Naive B cell (primary cell): ENCODE measurements around the gene SEC24D. TPM values are rescaled to one million over a fixed set of nuclear protein-coding genes. Genes with fewer than 3 reads are reported as not detected.

Source experiments
- ATAC-seq, 2 donors: fragments of 150-1000 bp; cut with Tn5 transposase; 2 replicates each; pipeline ENCODE4 v1.10.0; 2021; ENCODE audit warnings: low read depth in 2 of 2, mild to moderate bottlenecking in 2 of 2, moderate library complexity in 2 of 2
- DNase-seq: peaks from one replicate; pipeline ENCODE4 v3.0.0; 2022
- H3K27ac Mint-ChIP-seq, 6 donors: one replicate each; pipeline ENCODE4 v1.8.0; 2020 to 2022; ENCODE audit warnings: mild to moderate bottlenecking in 6 of 6, mixed read lengths in 6 of 6, moderate library complexity in 5 of 6, inconsistent platforms in 2 of 6
- H3K27me3 Mint-ChIP-seq, 3 donors: one replicate each; pipeline ENCODE4 v1.8.0; 2021 to 2022; ENCODE audit warnings: mixed read lengths in 3 of 3, mild to moderate bottlenecking in 1 of 3
- H3K36me3 Mint-ChIP-seq, 2 donors: one replicate each; pipeline ENCODE4 v1.8.0; 2020 to 2022; ENCODE audit warnings: mixed read lengths in 2 of 2, inconsistent platforms in 1 of 2, mild to moderate bottlenecking in 1 of 2
- H3K4me1 Mint-ChIP-seq, 3 donors: one replicate each; pipeline ENCODE4 v1.8.0; 2020 to 2022; ENCODE audit warnings: mixed read lengths in 3 of 3, inconsistent platforms in 1 of 3, mild to moderate bottlenecking in 1 of 3, moderate library complexity in 1 of 3
- H3K4me3 Mint-ChIP-seq, 8 donors: one replicate each; pipeline ENCODE4 v1.8.0; 2020 to 2022; ENCODE audit warnings: mild to moderate bottlenecking in 8 of 8, mixed read lengths in 8 of 8, moderate library complexity in 8 of 8, inconsistent platforms in 2 of 8
- H3K9me3 Mint-ChIP-seq, 7 donors: one replicate each; pipeline ENCODE4 v1.8.0; 2020 to 2022; ENCODE audit warnings: mixed read lengths in 7 of 7, mild to moderate bottlenecking in 5 of 7, inconsistent platforms in 2 of 7, moderate library complexity in 1 of 7
- polyA plus RNA-seq, 6 donors: library from polyadenylated mRNA; unstranded; fragments of 300-500 nt; fragmentation: Illumina TruSeq; gene quantifications; one replicate each; pipeline ENCODE4 v1.2.3, GENCODE V29; 2021; ENCODE audit warnings: low read depth in 6 of 6

SEC24D gene
- polyA plus RNA-seq, 6 donors from 2014 or later, result 10.7 to 13.8 (median 11.3) TPM

- Mint-ChIP-seq H3K9me3 (no peaks in the 10 kb centered on the region), H3K27me3 (no peaks in the 10 kb centered on the region), H3K27ac (no peak overlapping the region), H3K4me3 (no peak overlapping the region), H3K36me3 (peaks cover 0 to 20% of the 10 kb centered on the region in 2 donors), H3K4me1 (peaks cover 21 to 23% (median 22%) of the 10 kb centered on the region in 3 donors)
- DNase-seq (no peak), ATAC-seq (no peak)
These were observed 79.0 kb downstream of the SEC24D start for GRCh38 chr4:118756958-118757357.

- H3K4me1 Mint-ChIP-seq, result peaks cover 21 to 23% (median 22%) of the 10 kb centered on the region in 3 donors
- DNase-seq (no peak), ATAC-seq (no peak)
- H3K4me3 Mint-ChIP-seq, result no peak overlapping the region
- no peaks in the 10 kb centered on the region for H3K9me3 Mint-ChIP-seq
- peaks cover 0 to 25% of the 10 kb centered on the region in 2 donors for H3K36me3 Mint-ChIP-seq
- no peak overlapping the region for H3K27ac Mint-ChIP-seq
- no peaks in the 10 kb centered on the region for H3K27me3 Mint-ChIP-seq
These were observed 79.5 kb downstream of the SEC24D start for GRCh38 chr4:118756429-118756828.

GRCh38 chr4:118755438-118756226 lies 80.3 kb downstream of the SEC24D start:
- H3K36me3 Mint-ChIP-seq, result peaks cover 0 to 26% of the 10 kb centered on the region in 2 donors
- H3K9me3 Mint-ChIP-seq, result no peaks in the 10 kb centered on the region

GRCh38 chr4:118754890-118755289 lies 81.0 kb downstream of the SEC24D start:
- H3K36me3 Mint-ChIP-seq, result peaks cover 0 to 29% of the 10 kb centered on the region in 2 donors
- ATAC-seq, result no peak
- no peak overlapping the region for H3K27ac Mint-ChIP-seq

More at GRCh38 chr4:118755438-118756226, 80.3 kb downstream of the SEC24D start:
- no peak for DNase-seq
- ATAC-seq, result no peak
- H3K4me3 Mint-ChIP-seq, result no peak overlapping the region
- no peaks in the 10 kb centered on the region for H3K27me3 Mint-ChIP-seq
- H3K27ac Mint-ChIP-seq, result no peak overlapping the region
- peaks cover 16 to 17% (median 17%) of the 10 kb centered on the region in 3 donors for H3K4me1 Mint-ChIP-seq

GRCh38 chr4:118753685-118754084 lies 82.2 kb downstream of the SEC24D start:
- Mint-ChIP-seq H3K9me3 (no peaks in the 10 kb centered on the region), H3K27ac (no peak overlapping the region), H3K36me3 (peaks cover 0 to 25% of the 10 kb centered on the region in 2 donors), H3K4me3 (no peak overlapping the region), H3K4me1 (no peaks in the 10 kb centered on the region), H3K27me3 (no peaks in the 10 kb centered on the region)
- DNase-seq (no peak), ATAC-seq (no peak)

More at GRCh38 chr4:118754890-118755289, 81.0 kb downstream of the SEC24D start:
- no peak for DNase-seq
- H3K4me1 Mint-ChIP-seq, result peaks cover 8 to 11% (median 10%) of the 10 kb centered on the region in 3 donors
- H3K9me3 Mint-ChIP-seq, result no peaks in the 10 kb centered on the region
- H3K27me3 Mint-ChIP-seq, result no peaks in the 10 kb centered on the region
- no peak overlapping the region for H3K4me3 Mint-ChIP-seq

GRCh38 chr4:118753096-118753495 lies 82.8 kb downstream of the SEC24D start:
- ATAC-seq, result no peak
- peaks cover 0 to 25% of the 10 kb centered on the region in 2 donors for H3K36me3 Mint-ChIP-seq
- no peaks in the 10 kb centered on the region for H3K4me1 Mint-ChIP-seq
- no peak for DNase-seq
- H3K27ac Mint-ChIP-seq, result no peak overlapping the region
- no peaks in the 10 kb centered on the region for H3K27me3 Mint-ChIP-seq
- no peaks in the 10 kb centered on the region for H3K9me3 Mint-ChIP-seq
- no peak overlapping the region for H3K4me3 Mint-ChIP-seq

- no peaks in the 10 kb centered on the region for H3K9me3 Mint-ChIP-seq
- no peaks in the 10 kb centered on the region for H3K4me1 Mint-ChIP-seq
- ATAC-seq, result no peak
- DNase-seq, result no peak
- no peak overlapping the region for H3K4me3 Mint-ChIP-seq
- H3K27me3 Mint-ChIP-seq, result no peaks in the 10 kb centered on the region
- H3K27ac Mint-ChIP-seq, result no peak overlapping the region
- H3K36me3 Mint-ChIP-seq, result peaks cover 0 to 24% of the 10 kb centered on the region in 2 donors
These were observed 83.4 kb downstream of the SEC24D start for GRCh38 chr4:118752551-118752950.

GRCh38 chr4:118751629-118752323 lies 84.2 kb downstream of the SEC24D start:
- ATAC-seq (no peak), DNase-seq (no peak)
- H3K27ac Mint-ChIP-seq, result no peak overlapping the region
- no peaks in the 10 kb centered on the region for H3K9me3 Mint-ChIP-seq
- peaks cover 0 to 16% of the 10 kb centered on the region in 2 donors for H3K36me3 Mint-ChIP-seq
- H3K27me3 Mint-ChIP-seq, result no peaks in the 10 kb centered on the region
- H3K4me3 Mint-ChIP-seq, result no peak overlapping the region
- no peaks in the 10 kb centered on the region for H3K4me1 Mint-ChIP-seq

- DNase-seq, result no peak
- Mint-ChIP-seq H3K4me3 (no peak overlapping the region), H3K4me1 (no peaks in the 10 kb centered on the region), H3K27ac (no peak overlapping the region), H3K9me3 (no peaks in the 10 kb centered on the region), H3K36me3 (peaks cover 0 to 16% of the 10 kb centered on the region in 2 donors), H3K27me3 (no peaks in the 10 kb centered on the region)
- no peak for ATAC-seq
These were observed 86.5 kb downstream of the SEC24D start for GRCh38 chr4:118749347-118749988.

- Mint-ChIP-seq H3K27ac (no peak overlapping the region), H3K27me3 (no peaks in the 10 kb centered on the region), H3K4me3 (no peak overlapping the region), H3K9me3 (no peaks in the 10 kb centered on the region), H3K36me3 (peaks cover 8 to 9% of the 10 kb centered on the region in 2 donors), H3K4me1 (no peaks in the 10 kb centered on the region)
- ATAC-seq, result no peak
- no peak for DNase-seq
These were observed 89.5 kb downstream of the SEC24D start for GRCh38 chr4:118746251-118746919.

- H3K9me3 Mint-ChIP-seq, result no peaks in the 10 kb centered on the region
- no peaks in the 10 kb centered on the region for H3K4me1 Mint-ChIP-seq
- no peaks in the 10 kb centered on the region for H3K27me3 Mint-ChIP-seq
- no peak overlapping the region for H3K4me3 Mint-ChIP-seq
- no peak for DNase-seq
- peaks cover 8 to 11% of the 10 kb centered on the region in 2 donors for H3K36me3 Mint-ChIP-seq
- no peak for ATAC-seq
- no peak overlapping the region for H3K27ac Mint-ChIP-seq
These were observed 90.6 kb downstream of the SEC24D start for GRCh38 chr4:118745357-118745756.

- H3K36me3 Mint-ChIP-seq, result peaks cover 8 to 10% of the 10 kb centered on the region in 2 donors
- no peaks in the 10 kb centered on the region for H3K4me1 Mint-ChIP-seq
- no peak for DNase-seq
- H3K4me3 Mint-ChIP-seq, result no peak overlapping the region
- H3K27me3 Mint-ChIP-seq, result no peaks in the 10 kb centered on the region
- H3K9me3 Mint-ChIP-seq, result no peaks in the 10 kb centered on the region
- no peak for ATAC-seq
- no peak overlapping the region for H3K27ac Mint-ChIP-seq
These were observed 92.1 kb downstream of the SEC24D start for GRCh38 chr4:118743867-118744266.

GRCh38 chr4:118742050-118742449 lies 93.9 kb downstream of the SEC24D start:
- Mint-ChIP-seq H3K4me1 (no peaks in the 10 kb centered on the region), H3K9me3 (no peaks in the 10 kb centered on the region), H3K36me3 (peaks cover 8 to 19% of the 10 kb centered on the region in 2 donors), H3K27me3 (no peaks in the 10 kb centered on the region), H3K4me3 (no peak overlapping the region), H3K27ac (no peak overlapping the region)
- ATAC-seq (no peak), DNase-seq (no peak)
